Stomach (tissue), 9 donors: ENCODE results near the gene CACNA2D2. TPM values are rescaled to one million over a fixed set of nuclear protein-coding genes. Genes with fewer than 3 reads are reported as not detected.

Source experiments
- DNase-seq, 2 donors: peaks; one replicate each; pipeline versions ENCODE4 v3.0.0 to v3.0.0-alpha.2; 2013 to 2019
- H3K27ac ChIP-seq, 5 donors: fragments of 200-600 bp in 4 of 5; sonication (generic) in 4 of 5; one replicate each; pipeline ENCODE4 v1.5.1; 2013 to 2019; ENCODE audit warnings: mild to moderate bottlenecking in 1 of 5, moderate library complexity in 1 of 5
- H3K27me3 ChIP-seq, 3 donors: fragments of 200-600 bp; sonication (generic); one replicate each; pipeline ENCODE4 v1.5.1; 2017 to 2019; ENCODE audit warnings: mixed run types in 1 of 3
- H3K36me3 ChIP-seq, 4 donors: fragments of 200-600 bp; sonication (generic); 1 replicate in 3 of 4; 2 replicates in 1 of 4; pipeline ENCODE4 v1.5.1; 2016 to 2019
- H3K4me1 ChIP-seq, 4 donors: fragments of 200-600 bp; sonication (generic); one replicate each; pipeline ENCODE4 v1.5.1; 2016 to 2019
- H3K4me3 ChIP-seq, 4 donors: fragments of 200-600 bp; sonication (generic) in 3 of 4; one replicate each; pipeline ENCODE4 v1.5.1; 2016 to 2019; ENCODE audit warnings: mild to moderate bottlenecking in 1 of 4
- H3K9me3 ChIP-seq, 4 donors: fragments of 200-600 bp; sonication (generic); one replicate each; pipeline ENCODE4 v1.5.1; 2016 to 2019
- EP300 ChIP-seq: sonication (generic); formaldehyde crosslinking; IDR thresholded peaks from one replicate; pipeline ENCODE4 v1.6.1; 2017; ENCODE audit warnings: antibody characterized with exemption
- POLR2A ChIP-seq, 4 donors: fragments of 450-650 bp; IDR thresholded peaks; one replicate each; pipeline ENCODE4 v1.6.1; 2016; ENCODE audit warnings: antibody characterized with exemption in 4 of 4, control low read depth in 2 of 4, mild to moderate bottlenecking in 1 of 4, moderate library complexity in 1 of 4
- POLR2AphosphoS5 ChIP-seq, 3 donors: sonication (generic); formaldehyde crosslinking; IDR thresholded peaks; one replicate each; pipeline ENCODE4 v1.6.1; 2016; ENCODE audit warnings: antibody characterized with exemption in 3 of 3
- WGBS, 5 donors: extraction: QIAGEN DNeasy Blood & Tissue Kit in 3 of 5; methylation state at CpG; one replicate each; pipeline versions ENCODE4 v1.1.5 to v1.1.7; 2013 to 2018; 5-methylcytosine and 5-hydroxymethylcytosine counted together
- intact Hi-C: fragments of 100-400 bp; cut with DNase I; formaldehyde crosslinking; loops from one replicate; pipeline ENCODE4 v1.15.1; 2023; ENCODE audit warnings: low total_unique reads
- polyA plus RNA-seq, 3 donors: library from polyadenylated mRNA; stranded (reverse); fragments of 200-250 nt; gene quantifications; one replicate each; pipeline ENCODE4 v1.2.3, GENCODE V29; 2013
- total RNA-seq, 5 donors: library from RNA; depleted of rRNA; stranded (reverse); fragments of >200 nt; gene quantifications; one replicate each; pipeline versions ENCODE4 v1.1.0 to v1.2.3, GENCODE V29; 2014 to 2016
- TF ChIP-seq, protein P1 (sequence below), 7 experiments: fragments of 450-650 bp in 4 of 7; fragments of 200-600 bp in 3 of 7; sonication (generic) in 3 of 7; IDR thresholded peaks; one replicate each; pipeline ENCODE4 v1.5.1; 2016 to 2019; ENCODE audit warnings: antibody characterized with exemption in 7 of 7, control low read depth in 2 of 7, mild to moderate bottlenecking in 1 of 7
- donor health status: healthy with polysubstance abuse.
- donor health status: Bipolar disorder and iron deficiency.
- donor health status: healthy.

The CACNA2D2 gene
- total and polyA plus RNA-seq, 8 donors = 0.92 to 45.8 (median 1.9) TPM

DNA sequence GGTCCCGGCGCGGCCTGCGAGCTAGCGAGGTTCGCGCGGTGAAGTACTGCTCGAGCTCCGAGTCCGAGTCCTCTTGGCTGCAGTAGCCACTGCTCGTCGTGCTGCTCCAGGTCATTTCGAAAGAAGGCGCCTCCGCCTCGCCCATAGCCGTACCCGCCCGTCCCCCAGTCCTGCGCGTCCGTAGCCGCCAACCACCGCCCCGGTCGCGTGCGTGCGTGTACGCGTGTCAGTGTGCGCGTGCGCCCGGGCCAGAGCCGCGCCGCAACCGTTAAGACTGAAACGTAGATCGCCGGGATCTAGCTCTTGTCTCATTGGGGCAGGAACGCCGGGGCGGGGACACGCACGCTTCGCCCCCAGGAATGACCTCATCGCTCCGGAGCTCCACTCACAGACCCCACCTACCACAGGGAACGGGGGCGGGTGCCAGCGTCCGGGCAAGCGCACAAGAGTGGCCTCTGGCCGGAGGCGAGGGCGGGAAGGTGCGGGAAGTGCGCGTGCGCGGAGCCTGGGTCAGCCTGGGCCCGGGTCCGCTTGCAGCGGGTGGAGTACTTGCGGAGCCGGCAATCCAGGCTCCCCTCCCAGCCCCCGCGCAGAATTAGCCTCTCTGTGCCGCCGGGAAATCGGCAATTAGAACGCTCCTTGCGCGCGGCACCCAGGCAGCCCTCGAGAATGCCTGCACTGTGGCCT lies 166.1 kb downstream of the CACNA2D2 start:
- H3K36me3 ChIP-seq = peaks cover 2 to 12% (median 3%) of the 10 kb centered on the region in 4 donors
- peak overlapping the region; percentile 96 to 99 (median 96) for H3K27ac ChIP-seq
- DNase-seq = peak; percentile 100
- TF ChIP-seq, protein P1, sequence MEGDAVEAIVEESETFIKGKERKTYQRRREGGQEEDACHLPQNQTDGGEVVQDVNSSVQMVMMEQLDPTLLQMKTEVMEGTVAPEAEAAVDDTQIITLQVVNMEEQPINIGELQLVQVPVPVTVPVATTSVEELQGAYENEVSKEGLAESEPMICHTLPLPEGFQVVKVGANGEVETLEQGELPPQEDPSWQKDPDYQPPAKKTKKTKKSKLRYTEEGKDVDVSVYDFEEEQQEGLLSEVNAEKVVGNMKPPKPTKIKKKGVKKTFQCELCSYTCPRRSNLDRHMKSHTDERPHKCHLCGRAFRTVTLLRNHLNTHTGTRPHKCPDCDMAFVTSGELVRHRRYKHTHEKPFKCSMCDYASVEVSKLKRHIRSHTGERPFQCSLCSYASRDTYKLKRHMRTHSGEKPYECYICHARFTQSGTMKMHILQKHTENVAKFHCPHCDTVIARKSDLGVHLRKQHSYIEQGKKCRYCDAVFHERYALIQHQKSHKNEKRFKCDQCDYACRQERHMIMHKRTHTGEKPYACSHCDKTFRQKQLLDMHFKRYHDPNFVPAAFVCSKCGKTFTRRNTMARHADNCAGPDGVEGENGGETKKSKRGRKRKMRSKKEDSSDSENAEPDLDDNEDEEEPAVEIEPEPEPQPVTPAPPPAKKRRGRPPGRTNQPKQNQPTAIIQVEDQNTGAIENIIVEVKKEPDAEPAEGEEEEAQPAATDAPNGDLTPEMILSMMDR (IDR thresholded peaks at IDR 0.05) = no peak
- TF ChIP-seq POLR2AphosphoS5 (IDR thresholded peaks at IDR 0.05) (peak; percentile 97 to 99 (median 99)), POLR2A (IDR thresholded peaks at IDR 0.05) (peak in 2 of 4 donors; percentile 81 to 89), EP300 (peak; percentile 10)
- no peaks in the 10 kb centered on the region for H3K9me3 ChIP-seq
- peak overlapping the region; percentile 63 to 92 (median 68) for H3K4me3 ChIP-seq
- peaks cover 66 to 88% (median 80%) of the 10 kb centered on the region in 4 donors for H3K4me1 ChIP-seq
- no peaks in the 10 kb centered on the region for H3K27me3 ChIP-seq
- 0 to 2% (median 1%) methylated on average over 29 to 79 of the region's 79 CpGs for WGBS, 5 donors
- intact Hi-C loops = no loop called here

DNA sequence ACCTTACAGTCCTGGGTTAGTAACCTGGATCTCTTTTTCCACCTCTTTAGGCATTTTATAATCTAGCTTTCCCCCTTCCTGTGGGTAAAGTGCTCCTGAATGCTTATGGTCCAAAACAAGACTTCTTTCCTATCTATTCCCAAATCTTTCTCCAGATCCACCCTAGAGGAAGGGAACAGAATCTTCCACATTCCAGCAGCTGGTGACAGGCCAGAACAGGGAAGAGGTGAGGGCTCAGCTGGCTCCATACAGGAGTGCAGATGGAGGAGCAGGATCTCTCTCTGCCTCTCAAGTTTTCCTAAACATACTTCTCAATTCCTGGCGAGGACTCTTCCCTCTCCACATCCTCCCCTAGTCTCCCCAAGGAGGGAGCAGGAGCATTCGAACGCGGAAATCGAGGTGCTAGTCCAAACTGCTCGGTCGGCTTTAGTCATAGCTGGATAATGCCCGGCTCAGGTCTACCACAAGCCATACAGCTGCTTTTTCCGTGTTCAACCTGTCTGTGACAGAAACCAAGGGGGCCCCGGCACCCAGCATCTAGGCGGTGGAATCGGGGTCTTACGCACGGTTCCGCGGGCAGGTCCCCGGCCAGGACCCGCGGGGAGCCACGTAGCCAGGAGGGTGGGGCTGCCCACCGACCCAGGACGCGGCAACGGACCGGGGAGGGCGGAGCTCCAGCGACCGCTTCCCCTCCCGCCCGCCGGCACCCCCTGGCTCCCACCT lies 166.8 kb downstream of the CACNA2D2 start:
- H3K4me3 ChIP-seq = peak overlapping the region; percentile 63 to 92 (median 68)
- no peaks in the 10 kb centered on the region for H3K27me3 ChIP-seq
- peak in 1 of 2 donors; percentile 44 for DNase-seq
- peaks cover 65 to 88% (median 77%) of the 10 kb centered on the region in 4 donors for H3K4me1 ChIP-seq
- intact Hi-C loops = no loop called here
- H3K27ac ChIP-seq = peak overlapping the region; percentile 96 to 99 (median 96)
- 0 to 2% (median 1%) methylated on average over 11 to 31 of the region's 31 CpGs for WGBS, 5 donors
- TF ChIP-seq POLR2A (IDR thresholded peaks at IDR 0.05) = no peak
- TF ChIP-seq, protein P1 (IDR thresholded peaks at IDR 0.05) = no peak
- H3K9me3 ChIP-seq = no peaks in the 10 kb centered on the region
- peaks cover 9 to 19% (median 10%) of the 10 kb centered on the region in 4 donors for H3K36me3 ChIP-seq

DNA sequence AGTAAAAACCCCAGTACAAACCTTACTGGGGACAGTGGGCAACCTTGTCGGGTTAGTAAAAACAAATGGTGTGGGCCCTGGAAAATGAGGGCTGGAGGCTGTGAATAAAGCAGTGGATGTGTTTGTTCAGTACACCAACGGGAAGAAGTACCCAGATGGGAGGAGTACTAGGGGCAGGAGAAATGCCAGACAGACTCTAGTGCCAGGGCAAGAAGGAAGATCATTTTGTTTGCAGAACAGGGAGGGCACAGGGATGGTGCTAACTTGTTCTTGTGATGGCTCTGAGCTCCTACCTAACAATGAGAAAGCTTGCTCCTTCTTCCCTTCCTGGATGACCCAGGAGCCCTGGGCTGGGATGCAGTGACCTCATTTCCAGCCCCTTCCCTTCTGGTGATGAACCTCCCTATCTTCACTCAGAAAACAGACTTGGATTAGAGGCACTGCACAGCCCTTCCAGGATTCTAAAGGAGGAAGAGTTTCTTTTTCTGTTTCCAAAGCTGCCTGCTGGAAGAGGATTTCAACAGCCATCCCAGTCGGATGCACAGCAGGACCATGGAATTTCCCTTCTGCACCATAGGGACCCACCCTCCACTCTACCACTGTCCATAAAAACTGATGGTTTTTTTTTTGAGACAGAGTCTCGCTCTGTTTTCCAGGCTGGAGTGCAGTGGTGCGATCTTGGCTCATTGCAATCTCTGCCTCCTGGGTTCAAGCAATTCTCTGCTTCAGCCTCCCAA lies 168.9 kb downstream of the CACNA2D2 start:
- H3K9me3 ChIP-seq = no peaks in the 10 kb centered on the region
- H3K4me1 ChIP-seq = peaks cover 45 to 67% (median 56%) of the 10 kb centered on the region in 4 donors
- TF ChIP-seq, protein P1 (IDR thresholded peaks at IDR 0.05) = no peak
- intact Hi-C loops = no loop called here
- H3K27ac ChIP-seq = peak overlapping the region; percentile 42 to 99 (median 96)
- DNase-seq = no peak
- 53 to 60% (median 55%) methylated on average over 5 of the region's 5 CpGs for WGBS, 5 donors
- no peaks in the 10 kb centered on the region for H3K27me3 ChIP-seq
- H3K4me3 ChIP-seq = no peak overlapping the region
- peaks cover 30 to 40% (median 31%) of the 10 kb centered on the region in 4 donors for H3K36me3 ChIP-seq

DNA sequence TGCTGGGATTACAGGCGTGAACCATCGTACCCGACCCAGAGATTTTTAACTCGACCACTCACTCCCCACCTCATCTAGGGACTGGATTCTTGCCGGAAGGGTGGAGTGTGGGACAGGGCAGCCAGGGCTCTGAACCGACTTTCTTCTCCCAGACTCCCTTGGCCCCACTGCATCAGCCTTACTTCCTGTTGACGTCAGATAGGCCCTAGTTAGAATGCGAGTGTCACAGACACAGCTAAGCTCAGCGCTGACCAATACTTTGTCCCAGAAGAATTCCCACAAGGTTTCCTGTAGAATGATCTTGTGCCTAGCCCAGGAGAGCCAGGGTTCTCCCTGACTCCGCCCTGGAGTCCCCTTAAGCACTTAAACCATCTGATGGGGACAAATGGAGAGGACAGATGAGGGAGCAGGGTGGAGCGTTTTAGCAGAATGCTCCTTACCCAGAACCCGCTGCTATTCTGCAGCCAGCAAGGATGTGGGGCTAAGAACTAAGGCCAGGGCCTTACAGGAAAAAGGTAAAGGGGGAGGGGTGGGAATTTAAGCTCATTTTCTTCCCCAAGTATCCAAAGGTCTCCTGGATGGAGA lies 169.6 kb downstream of the CACNA2D2 start:
- peak in 1 of 2 donors; percentile 79 for DNase-seq
- WGBS, 5 donors = 53 to 67% (median 61%) methylated on average over 8 to 12 of the region's 12 CpGs
- peak overlapping the region; percentile 42 to 99 (median 96) for H3K27ac ChIP-seq
- H3K9me3 ChIP-seq = no peaks in the 10 kb centered on the region
- TF ChIP-seq POLR2AphosphoS5 (IDR thresholded peaks at IDR 0.05) (peak in 2 of 3 donors; percentile 3 to 40), EP300 (no peak)
- H3K4me3 ChIP-seq = no peak overlapping the region
- intact Hi-C loops = no loop called here
- H3K27me3 ChIP-seq = no peaks in the 10 kb centered on the region
- H3K36me3 ChIP-seq = peaks cover 33 to 44% (median 36%) of the 10 kb centered on the region in 4 donors
- H3K4me1 ChIP-seq = peaks cover 45 to 67% (median 55%) of the 10 kb centered on the region in 4 donors
